ENCODE measurements around the gene IRF2BPL.
A peak's percentile ranks its signal among the peaks of the same experiment; 100 is the strongest.
"Not testable (repeated sequence)": the region's sequence is repeated elsewhere in the genome, so short reads cannot be mapped to it uniquely, and the experiment has no call there.

The IRF2BPL gene

GRCh38 chr14:77033622-77034589, 5.4 kb upstream of the IRF2BPL start:
- DNase-seq = peak; percentile 90

- peak; percentile 86 for DNase-seq
These were observed 4.5 kb upstream of the IRF2BPL start for GRCh38 chr14:77032844-77033621.

GRCh38 chr14:77032491-77032843, 4.0 kb upstream of the IRF2BPL start:
- no peak for DNase-seq

- peak; percentile 6 for DNase-seq
These were observed 3.4 kb upstream of the IRF2BPL start for GRCh38 chr14:77031759-77032490.

- DNase-seq = peak; percentile 72
These were observed 747 bp downstream of the IRF2BPL start for GRCh38 chr14:77027538-77028383.

GRCh38 chr14:77026930-77027537, 1.5 kb downstream of the IRF2BPL start:
- DNase-seq = peak; percentile 62

GRCh38 chr14:77026166-77026929, 2.2 kb downstream of the IRF2BPL start:
- DNase-seq = peak; percentile 5

- no peak for DNase-seq
These were observed 2.8 kb downstream of the IRF2BPL start for GRCh38 chr14:77025744-77026165.

- DNase-seq = peak; percentile 78
These were observed 4.3 kb downstream of the IRF2BPL start for GRCh38 chr14:77024171-77024691.

GRCh38 chr14:77023001-77023996, 5.2 kb downstream of the IRF2BPL start:
- peak; percentile 14 for DNase-seq

GRCh38 chr14:77022236-77022852, 6.2 kb downstream of the IRF2BPL start:
- no peak for DNase-seq

GRCh38 chr14:77021424-77021823, 7.1 kb downstream of the IRF2BPL start:
- not testable (repeated sequence) for DNase-seq

GRCh38 chr14:77018785-77019184, 9.7 kb downstream of the IRF2BPL start:
- DNase-seq = no peak

GRCh38 chr14:77017666-77018065, 10.8 kb downstream of the IRF2BPL start:
- DNase-seq = no peak

- no peak for DNase-seq
These were observed 13.8 kb downstream of the IRF2BPL start for GRCh38 chr14:77014734-77015133.

- no peak for DNase-seq
These were observed 14.4 kb downstream of the IRF2BPL start for GRCh38 chr14:77014004-77014604.

GRCh38 chr14:77012193-77012765, 16.2 kb downstream of the IRF2BPL start:
- DNase-seq = no peak

- peak; percentile 16 for DNase-seq
These were observed 17.3 kb downstream of the IRF2BPL start for GRCh38 chr14:77011245-77011644.
